Measurements from ENCODE around the gene TTLL4. TPM values are rescaled to one million over a fixed set of nuclear protein-coding genes. Genes with fewer than 3 reads are reported as not detected.

TTLL4 gene
- total RNA-seq, 1 donor from 2014 or later, result 36.0 TPM

GRCh38 chr2:218711550-218711929 lies 905 bp downstream of the TTLL4 start:
- intact Hi-C loops (cut with micrococcal nuclease), result loop anchor here (1.0 to 5.0 kb wide), 9 partner anchors 136 to 831 kb away; partner anchors contain the start of genes CHPF, CNPPD1, DNAJB2 and NHEJ1
- POLR2A ChIA-PET, result interaction anchor here (0.7 to 2.2 kb wide), 6 partner anchors 9 to 676 kb away, joined by 3 to 17 read pairs (median 8); partner anchors contain the start of genes BCS1L, DNPEP, RNF25 and STK36
- peak overlapping the region; percentile 91 for H3K4me3 Mint-ChIP-seq
- DNase-seq (no peak), ATAC-seq (ENCODE audit: low read depth) (no peak)
- H3K27me3 Mint-ChIP-seq, result no peaks in the 10 kb centered on the region
- peaks cover 26% of the 10 kb centered on the region for H3K4me1 Mint-ChIP-seq
- CTCF ChIA-PET, result interaction anchor here (1.7 to 1.9 kb wide), 2 partner anchors 136 to 187 kb away, joined by 4 to 6 read pairs; no protein-coding TSS in a partner anchor
- H3K36me3 Mint-ChIP-seq (ENCODE audit: low read depth), result peaks cover 11% of the 10 kb centered on the region
- H3K9me3 Mint-ChIP-seq, result no peaks in the 10 kb centered on the region
- TF ChIP-seq CTCF (IDR thresholded peaks at IDR 0.05), result no peak
- peak overlapping the region; percentile 86 for H3K27ac Mint-ChIP-seq

- POLR2A ChIA-PET, result interaction anchor here (0.5 kb wide), 1 partner anchor 495 kb away, joined by 3 read pairs; no protein-coding TSS in a partner anchor
- DNase-seq (no peak), ATAC-seq (ENCODE audit: low read depth) (no peak)
- Mint-ChIP-seq H3K27me3 (no peaks in the 10 kb centered on the region), H3K4me1 (peaks cover 29% of the 10 kb centered on the region), H3K9me3 (no peaks in the 10 kb centered on the region), H3K4me3 (no peak overlapping the region), H3K36me3 (ENCODE audit: low read depth) (peaks cover 16% of the 10 kb centered on the region), H3K27ac (no peak overlapping the region)
- intact Hi-C loops (cut with micrococcal nuclease), result loop anchor here (5.0 kb wide), 3 partner anchors 422 to 828 kb away; partner anchors contain the start of genes CHPF, CNPPD1, RETREG2 and TMBIM1
- CTCF ChIA-PET, result interaction anchor here (1.1 to 1.5 kb wide), 3 partner anchors 42 to 266 kb away, joined by 3 read pairs; partner anchors contain the start of genes RNF25 and STK36
- TF ChIP-seq CTCF (IDR thresholded peaks at IDR 0.05), result no peak
Observed at GRCh38 chr2:218713922-218714321, 3.3 kb downstream of the TTLL4 start.

DNA sequence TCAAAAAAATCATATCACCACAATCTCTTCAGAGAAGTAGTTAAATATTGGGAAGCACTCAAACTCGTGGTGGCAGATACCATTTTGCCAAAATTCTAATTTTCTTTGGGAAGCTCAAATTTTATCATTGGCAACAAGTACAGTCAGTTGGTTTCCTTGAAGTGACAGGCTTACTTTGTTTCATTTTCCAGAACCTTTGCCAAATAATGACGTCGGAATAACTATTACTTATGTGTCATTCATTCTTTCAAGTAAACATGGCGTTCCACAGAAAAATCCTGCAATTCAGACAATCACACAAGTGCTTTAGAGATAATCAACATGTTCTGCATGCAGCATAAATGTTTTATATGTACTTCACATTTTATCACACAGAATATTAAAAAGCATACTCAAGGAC lies 5.4 kb downstream of the TTLL4 start:
- no peak overlapping the region for H3K27ac Mint-ChIP-seq
- no peak for TF ChIP-seq CTCF (IDR thresholded peaks at IDR 0.05)
- peaks cover 24% of the 10 kb centered on the region for H3K36me3 Mint-ChIP-seq (ENCODE audit: low read depth)
- no peak for DNase-seq
- ChIA-PET CTCF (no interaction called here), POLR2A (no interaction called here)
- H3K27me3 Mint-ChIP-seq, result no peaks in the 10 kb centered on the region
- no peak for ATAC-seq (ENCODE audit: low read depth)
- intact Hi-C loops (cut with micrococcal nuclease), result no loop called here
- no peaks in the 10 kb centered on the region for H3K9me3 Mint-ChIP-seq
- peaks cover 24% of the 10 kb centered on the region for H3K4me1 Mint-ChIP-seq
- no peak overlapping the region for H3K4me3 Mint-ChIP-seq

- no peak for TF ChIP-seq CTCF (IDR thresholded peaks at IDR 0.05)
- Mint-ChIP-seq H3K27me3 (no peaks in the 10 kb centered on the region), H3K36me3 (ENCODE audit: low read depth) (peaks cover 21% of the 10 kb centered on the region), H3K4me1 (peaks cover 13% of the 10 kb centered on the region), H3K27ac (no peak overlapping the region), H3K4me3 (no peak overlapping the region), H3K9me3 (no peaks in the 10 kb centered on the region)
- ChIA-PET POLR2A (no interaction called here), CTCF (interaction anchor here (1.2 kb wide), 1 partner anchor 130 kb away, joined by 4 read pairs; no protein-coding TSS in a partner anchor)
- ATAC-seq (ENCODE audit: low read depth), result no peak
- intact Hi-C loops (cut with micrococcal nuclease), result no loop called here
- DNase-seq, result no peak
Observed at GRCh38 chr2:218717262-218717661, 6.6 kb downstream of the TTLL4 start.

GRCh38 chr2:218718058-218718457 lies 7.4 kb downstream of the TTLL4 start:
- Mint-ChIP-seq H3K36me3 (ENCODE audit: low read depth) (peaks cover 21% of the 10 kb centered on the region), H3K27ac (no peak overlapping the region), H3K4me3 (no peak overlapping the region), H3K4me1 (peaks cover 13% of the 10 kb centered on the region), H3K27me3 (no peaks in the 10 kb centered on the region), H3K9me3 (no peaks in the 10 kb centered on the region)
- DNase-seq, result no peak
- intact Hi-C loops (cut with micrococcal nuclease), result no loop called here
- TF ChIP-seq CTCF (IDR thresholded peaks at IDR 0.05), result no peak
- ATAC-seq (ENCODE audit: low read depth), result no peak
- POLR2A ChIA-PET, result no interaction called here
- CTCF ChIA-PET, result no interaction called here

Measured in activated B cell treated with CpG ODN at 0.5 μM for 24 hours (primary cell).